ENCODE data around the gene ADGRB3.

Gene ADGRB3

GRCh38 chr6:68710916-68711315, 75.8 kb downstream of the ADGRB3 start:
- H4K91ac ChIP-seq (ENCODE audit: low read depth, low read length, poor library complexity): no peak overlapping the region
- H3K18ac ChIP-seq (ENCODE audit: low read length): no peak overlapping the region
- no CpG with 5 or more reads among the region's 3 CpGs for WGBS, 2 donors (ENCODE audit: extremely low coverage in 2 of 2, insufficient read length in 2 of 2, insufficient replicate concordance in 1 of 2)
- H2BK12ac ChIP-seq (ENCODE audit: low read length): no peak overlapping the region
- H4K8ac ChIP-seq (ENCODE audit: low read depth, low read length): no peak overlapping the region
- no peak overlapping the region for H3K27ac ChIP-seq (replicated peaks; ENCODE audit: low read length)
- H3K36me3 ChIP-seq (replicated peaks in 1 of 2; ENCODE audit: control insufficient read depth in 2 of 2, insufficient read depth in 2 of 2, low read length in 2 of 2): no peaks in the 10 kb centered on the region
- no peak overlapping the region for H2BK120ac ChIP-seq (ENCODE audit: low read depth, low read length)
- no peak overlapping the region for H3K4me3 ChIP-seq (ENCODE audit: low read length in 2 of 2)
- H3K9me3 ChIP-seq (replicated peaks in 1 of 2; ENCODE audit: control insufficient read depth in 2 of 2, insufficient read depth in 1 of 2, low read depth in 1 of 2, low read length in 2 of 2): no peaks in the 10 kb centered on the region
- no peak overlapping the region for H3K14ac ChIP-seq (ENCODE audit: low read length)
- no peak overlapping the region for H3K4ac ChIP-seq (ENCODE audit: low read length)
- H3K9ac ChIP-seq (ENCODE audit: low read depth, low read length, poor library complexity): no peak overlapping the region
- H3K23ac ChIP-seq (ENCODE audit: low read depth, low read length, poor library complexity): no peak overlapping the region
- no peaks in the 10 kb centered on the region for H3K27me3 ChIP-seq (ENCODE audit: control insufficient read depth in 3 of 3, insufficient read depth in 3 of 3, low read depth in 1 of 3, low read length in 3 of 3)
- H2AK5ac ChIP-seq (ENCODE audit: low read depth, low read length): no peak overlapping the region
- DNase-seq (ENCODE audit: low spot score): no peak
- H3K4me2 ChIP-seq (ENCODE audit: insufficient read depth, low read length, poor library complexity, severe bottlenecking): no peak overlapping the region
- no peak overlapping the region for H2AFZ ChIP-seq (ENCODE audit: low read length)
- H3K79me1 ChIP-seq (ENCODE audit: low read depth, low read length): no peaks in the 10 kb centered on the region
- H3K4me1 ChIP-seq (ENCODE audit: control insufficient read depth in 2 of 2, insufficient read depth in 1 of 2, low read depth in 1 of 2, low read length in 2 of 2): peaks cover 1 to 4% of the 10 kb centered on the region in 2 donors
- H2BK5ac ChIP-seq (ENCODE audit: low read length): no peak overlapping the region
- H2BK15ac ChIP-seq (ENCODE audit: low read length): no peak overlapping the region

- H3K79me1 ChIP-seq (ENCODE audit: low read depth, low read length): no peaks in the 10 kb centered on the region
- H3K4ac ChIP-seq (ENCODE audit: low read length): no peak overlapping the region
- no peak overlapping the region for H3K14ac ChIP-seq (ENCODE audit: low read length)
- no peak overlapping the region for H4K8ac ChIP-seq (ENCODE audit: low read depth, low read length)
- no peaks in the 10 kb centered on the region for H3K36me3 ChIP-seq (replicated peaks in 1 of 2; ENCODE audit: control insufficient read depth in 2 of 2, insufficient read depth in 2 of 2, low read length in 2 of 2)
- no peak overlapping the region for H3K4me3 ChIP-seq (ENCODE audit: low read length in 2 of 2)
- no peak overlapping the region for H2BK5ac ChIP-seq (ENCODE audit: low read length)
- H3K9ac ChIP-seq (ENCODE audit: low read depth, low read length, poor library complexity): no peak overlapping the region
- H3K4me2 ChIP-seq (ENCODE audit: insufficient read depth, low read length, poor library complexity, severe bottlenecking): no peak overlapping the region
- no peak overlapping the region for H2AFZ ChIP-seq (ENCODE audit: low read length)
- no peak overlapping the region for H3K23ac ChIP-seq (ENCODE audit: low read depth, low read length, poor library complexity)
- no CpG with 5 or more reads among the region's 2 CpGs for WGBS, 2 donors (ENCODE audit: extremely low coverage in 2 of 2, insufficient read length in 2 of 2, insufficient replicate concordance in 1 of 2)
- no peak overlapping the region for H4K91ac ChIP-seq (ENCODE audit: low read depth, low read length, poor library complexity)
- no peak overlapping the region for H3K27ac ChIP-seq (replicated peaks; ENCODE audit: low read length)
- no peak for DNase-seq (ENCODE audit: low spot score)
- no peak overlapping the region for H2AK5ac ChIP-seq (ENCODE audit: low read depth, low read length)
- H3K4me1 ChIP-seq (ENCODE audit: control insufficient read depth in 2 of 2, insufficient read depth in 1 of 2, low read depth in 1 of 2, low read length in 2 of 2): peaks cover 1 to 4% of the 10 kb centered on the region in 2 donors
- H3K9me3 ChIP-seq (replicated peaks in 1 of 2; ENCODE audit: control insufficient read depth in 2 of 2, insufficient read depth in 1 of 2, low read depth in 1 of 2, low read length in 2 of 2): no peaks in the 10 kb centered on the region
- no peak overlapping the region for H2BK15ac ChIP-seq (ENCODE audit: low read length)
- no peak overlapping the region for H3K18ac ChIP-seq (ENCODE audit: low read length)
- no peak overlapping the region for H2BK12ac ChIP-seq (ENCODE audit: low read length)
- H2BK120ac ChIP-seq (ENCODE audit: low read depth, low read length): no peak overlapping the region
- H3K27me3 ChIP-seq (ENCODE audit: control insufficient read depth in 3 of 3, insufficient read depth in 3 of 3, low read depth in 1 of 3, low read length in 3 of 3): no peaks in the 10 kb centered on the region
Observed at GRCh38 chr6:68711386-68712000, 76.4 kb downstream of the ADGRB3 start.

GRCh38 chr6:68716620-68717019, 81.5 kb downstream of the ADGRB3 start:
- Histone ChIP-seq H2AFZ (ENCODE audit: low read length) (no peak overlapping the region), H2BK15ac (ENCODE audit: low read length) (no peak overlapping the region), H3K18ac (ENCODE audit: low read length) (no peak overlapping the region), H2BK12ac (ENCODE audit: low read length) (no peak overlapping the region), H3K36me3 (replicated peaks in 1 of 2; ENCODE audit: control insufficient read depth in 2 of 2, insufficient read depth in 2 of 2, low read length in 2 of 2) (no peaks in the 10 kb centered on the region), H3K4me1 (ENCODE audit: control insufficient read depth in 2 of 2, insufficient read depth in 1 of 2, low read depth in 1 of 2, low read length in 2 of 2) (no peaks in the 10 kb centered on the region), H4K91ac (ENCODE audit: low read depth, low read length, poor library complexity) (no peak overlapping the region), H3K79me1 (ENCODE audit: low read depth, low read length) (no peaks in the 10 kb centered on the region), H3K14ac (ENCODE audit: low read length) (no peak overlapping the region), H3K9ac (ENCODE audit: low read depth, low read length, poor library complexity) (no peak overlapping the region), H4K8ac (ENCODE audit: low read depth, low read length) (no peak overlapping the region), H2AK5ac (ENCODE audit: low read depth, low read length) (no peak overlapping the region), H3K4me2 (ENCODE audit: insufficient read depth, low read length, poor library complexity, severe bottlenecking) (no peak overlapping the region), H3K23ac (ENCODE audit: low read depth, low read length, poor library complexity) (no peak overlapping the region), H2BK120ac (ENCODE audit: low read depth, low read length) (no peak overlapping the region), H3K4me3 (ENCODE audit: low read length in 2 of 2) (no peak overlapping the region), H3K9me3 (replicated peaks in 1 of 2; ENCODE audit: control insufficient read depth in 2 of 2, insufficient read depth in 1 of 2, low read depth in 1 of 2, low read length in 2 of 2) (no peaks in the 10 kb centered on the region), H2BK5ac (ENCODE audit: low read length) (no peak overlapping the region), H3K27ac (replicated peaks; ENCODE audit: low read length) (no peak overlapping the region), H3K4ac (ENCODE audit: low read length) (no peak overlapping the region), H3K27me3 (ENCODE audit: control insufficient read depth in 3 of 3, insufficient read depth in 3 of 3, low read depth in 1 of 3, low read length in 3 of 3) (no peaks in the 10 kb centered on the region)
- DNase-seq (ENCODE audit: low spot score): no peak
- WGBS, 2 donors (ENCODE audit: extremely low coverage in 2 of 2, insufficient read length in 2 of 2, insufficient replicate concordance in 1 of 2): no CpG with 5 or more reads among the region's 2 CpGs

GRCh38 chr6:68718385-68719073, 83.4 kb downstream of the ADGRB3 start:
- Histone ChIP-seq H2AK5ac (ENCODE audit: low read depth, low read length) (no peak overlapping the region), H3K23ac (ENCODE audit: low read depth, low read length, poor library complexity) (no peak overlapping the region), H3K14ac (ENCODE audit: low read length) (no peak overlapping the region), H2BK15ac (ENCODE audit: low read length) (no peak overlapping the region), H3K36me3 (replicated peaks in 1 of 2; ENCODE audit: control insufficient read depth in 2 of 2, insufficient read depth in 2 of 2, low read length in 2 of 2) (no peaks in the 10 kb centered on the region), H3K4ac (ENCODE audit: low read length) (no peak overlapping the region), H3K27me3 (ENCODE audit: control insufficient read depth in 3 of 3, insufficient read depth in 3 of 3, low read depth in 1 of 3, low read length in 3 of 3) (no peaks in the 10 kb centered on the region), H3K9ac (ENCODE audit: low read depth, low read length, poor library complexity) (no peak overlapping the region), H3K18ac (ENCODE audit: low read length) (no peak overlapping the region), H2AFZ (ENCODE audit: low read length) (no peak overlapping the region), H3K4me1 (ENCODE audit: control insufficient read depth in 2 of 2, insufficient read depth in 1 of 2, low read depth in 1 of 2, low read length in 2 of 2) (no peaks in the 10 kb centered on the region), H3K27ac (replicated peaks; ENCODE audit: low read length) (no peak overlapping the region), H4K91ac (ENCODE audit: low read depth, low read length, poor library complexity) (no peak overlapping the region), H3K4me2 (ENCODE audit: insufficient read depth, low read length, poor library complexity, severe bottlenecking) (no peak overlapping the region), H2BK120ac (ENCODE audit: low read depth, low read length) (no peak overlapping the region), H4K8ac (ENCODE audit: low read depth, low read length) (no peak overlapping the region), H3K9me3 (replicated peaks in 1 of 2; ENCODE audit: control insufficient read depth in 2 of 2, insufficient read depth in 1 of 2, low read depth in 1 of 2, low read length in 2 of 2) (no peaks in the 10 kb centered on the region), H2BK12ac (ENCODE audit: low read length) (no peak overlapping the region), H3K4me3 (ENCODE audit: low read length in 2 of 2) (no peak overlapping the region), H3K79me1 (ENCODE audit: low read depth, low read length) (no peaks in the 10 kb centered on the region), H2BK5ac (ENCODE audit: low read length) (no peak overlapping the region)
- DNase-seq (ENCODE audit: low spot score): no peak
- WGBS, 2 donors (ENCODE audit: extremely low coverage in 2 of 2, insufficient read length in 2 of 2, insufficient replicate concordance in 1 of 2): no CpG with 5 or more reads among the region's 5 CpGs

Measured in neuronal stem cell (in vitro differentiated cells).